ENCODE data around the gene ENPP5.
A peak's percentile ranks its signal among the peaks of the same experiment; 100 is the strongest.
"Not testable (repeated sequence)": the region's sequence is repeated elsewhere in the genome, so short reads cannot be mapped to it uniquely, and the experiment has no call there.

The ENPP5 gene

DNA sequence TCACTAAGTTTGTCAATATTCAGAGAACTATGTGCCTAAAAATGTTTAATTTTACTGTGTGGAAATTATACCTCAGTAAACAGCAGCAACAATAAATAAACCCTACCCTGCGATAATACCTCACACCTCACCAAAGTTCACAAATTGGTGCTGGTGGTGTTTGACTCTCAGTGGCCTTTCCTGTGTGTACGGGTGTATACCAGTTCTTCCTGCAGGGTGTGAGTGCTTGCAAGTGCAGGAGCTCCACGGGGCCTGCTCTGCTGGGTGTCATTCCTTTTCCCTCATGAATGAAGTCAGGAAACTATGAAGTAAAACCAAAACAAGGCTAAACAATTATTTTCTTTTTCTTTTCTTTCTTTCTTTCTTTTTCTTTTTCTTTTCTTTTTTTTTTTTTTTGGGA lies 4.1 kb upstream of the ENPP5 start:
- DNase-seq (ENCODE audit: low read depth): no peak

DNA sequence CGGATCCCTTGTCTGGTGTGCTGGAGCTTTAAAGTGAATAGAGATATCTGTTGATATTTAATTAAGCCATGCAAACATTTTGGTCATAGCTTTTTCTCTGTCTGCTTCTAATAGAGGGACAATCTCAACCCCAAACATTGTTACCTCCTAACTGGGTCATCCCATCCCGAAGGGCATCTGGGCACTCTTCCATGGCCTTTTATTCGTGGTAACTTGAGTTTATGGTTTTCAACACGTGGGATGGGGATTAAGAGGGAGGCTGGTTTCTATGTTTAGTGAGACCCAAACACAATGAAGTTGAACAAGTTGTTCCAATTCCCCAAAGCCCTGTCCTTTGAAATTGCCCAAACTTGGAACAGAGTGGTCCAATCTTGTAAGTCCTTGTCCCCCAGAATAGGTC lies 1.4 kb upstream of the ENPP5 start:
- no peak for DNase-seq (ENCODE audit: low read depth)

DNA sequence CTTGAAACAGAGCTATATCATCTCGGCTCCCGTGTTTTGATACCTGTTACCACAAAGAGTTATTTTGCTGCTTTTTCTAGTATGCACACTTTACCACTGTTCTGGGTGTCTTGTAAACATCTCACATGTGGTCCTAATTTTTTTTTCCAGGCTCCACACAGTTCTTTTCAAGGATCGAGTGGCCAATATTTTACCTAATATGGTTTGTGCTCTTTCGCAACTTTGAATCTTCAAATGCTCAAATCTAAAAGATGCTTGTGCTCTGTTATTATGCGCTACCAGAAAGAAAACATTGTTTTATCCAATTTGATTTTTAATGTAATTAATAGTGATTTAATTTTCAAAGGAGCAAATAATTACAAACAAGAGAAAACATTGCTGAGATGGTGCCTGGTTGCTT lies 10.7 kb downstream of the ENPP5 start:
- no peak for DNase-seq (ENCODE audit: low read depth)

DNA sequence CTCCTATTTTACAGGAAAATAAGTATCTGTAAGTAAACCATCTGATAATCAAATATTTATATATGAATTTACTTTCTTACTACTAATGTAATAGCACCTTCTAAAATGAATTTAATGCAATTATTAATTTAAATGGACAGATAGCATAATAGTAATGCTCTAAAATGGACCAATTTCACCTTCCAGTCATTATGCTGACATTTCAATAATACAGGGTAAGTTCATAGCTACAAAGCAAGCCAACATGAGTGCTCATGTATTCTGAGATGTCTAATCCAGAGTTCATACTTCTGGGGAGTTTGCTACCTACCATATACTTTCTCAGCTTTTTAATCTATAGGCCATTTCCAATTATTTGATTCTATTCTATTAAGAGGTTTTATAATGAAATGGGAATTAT lies 11.6 kb downstream of the ENPP5 start:
- DNase-seq (ENCODE audit: low read depth): no peak

DNA sequence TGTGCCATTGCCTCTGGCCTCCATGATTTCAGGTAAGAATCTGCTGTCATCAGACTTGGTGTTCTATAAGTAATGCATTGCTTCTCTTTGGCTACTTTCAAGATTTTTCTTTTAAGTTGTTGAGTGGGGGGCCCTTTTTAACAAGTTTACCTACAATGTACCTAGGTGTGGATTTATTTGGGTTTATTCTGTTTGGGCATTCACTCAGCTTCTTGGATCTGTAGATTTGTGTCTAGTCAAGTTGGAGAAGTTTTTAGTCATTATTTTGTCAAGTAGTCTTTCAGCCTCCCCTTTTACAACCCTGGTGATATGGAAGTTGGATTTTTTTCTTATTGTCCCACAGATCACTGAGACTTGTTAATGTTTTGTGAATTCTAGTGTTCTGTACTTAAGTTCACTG lies 14.1 kb downstream of the ENPP5 start:
- DNase-seq (ENCODE audit: low read depth): no peak

DNA sequence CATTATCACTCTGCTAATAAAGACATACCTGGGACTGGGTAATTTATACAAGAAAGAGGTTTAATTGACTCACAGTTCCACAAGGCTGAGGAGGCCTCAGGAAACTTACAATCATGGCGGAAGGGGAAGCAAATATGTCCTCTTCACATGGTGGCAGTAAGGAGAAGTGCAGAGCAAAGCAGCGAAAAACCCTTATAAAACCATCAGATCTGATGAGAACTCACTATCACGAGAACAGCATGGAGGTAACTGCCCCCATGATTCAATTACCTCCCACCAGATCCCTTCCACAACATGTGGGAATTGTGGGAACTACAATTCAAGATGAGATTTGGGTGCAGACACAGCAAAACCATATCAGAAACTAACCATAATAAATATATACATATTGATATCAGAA lies 21.7 kb downstream of the ENPP5 start:
- DNase-seq (ENCODE audit: low read depth): not testable (repeated sequence)

DNA sequence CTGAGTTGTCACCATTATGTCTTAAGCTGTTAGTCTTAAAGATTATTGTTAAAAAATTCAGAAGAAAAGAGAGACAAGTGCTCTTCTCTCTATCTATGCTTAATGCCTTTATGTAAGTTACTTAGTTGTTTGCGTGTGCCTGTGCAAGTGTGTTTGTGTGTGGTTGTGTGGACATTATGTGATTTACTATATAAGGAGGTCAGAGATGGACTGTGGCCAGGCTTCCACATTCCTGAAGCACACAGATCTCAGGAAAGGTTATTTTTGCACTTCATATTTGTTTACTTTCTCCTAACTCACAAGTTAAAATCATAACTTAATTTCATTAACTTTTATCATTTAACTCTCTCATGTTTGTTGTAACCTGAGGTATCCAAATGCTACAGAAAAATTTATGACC lies 26.5 kb downstream of the ENPP5 start:
- no peak for DNase-seq (ENCODE audit: low read depth)

DNA sequence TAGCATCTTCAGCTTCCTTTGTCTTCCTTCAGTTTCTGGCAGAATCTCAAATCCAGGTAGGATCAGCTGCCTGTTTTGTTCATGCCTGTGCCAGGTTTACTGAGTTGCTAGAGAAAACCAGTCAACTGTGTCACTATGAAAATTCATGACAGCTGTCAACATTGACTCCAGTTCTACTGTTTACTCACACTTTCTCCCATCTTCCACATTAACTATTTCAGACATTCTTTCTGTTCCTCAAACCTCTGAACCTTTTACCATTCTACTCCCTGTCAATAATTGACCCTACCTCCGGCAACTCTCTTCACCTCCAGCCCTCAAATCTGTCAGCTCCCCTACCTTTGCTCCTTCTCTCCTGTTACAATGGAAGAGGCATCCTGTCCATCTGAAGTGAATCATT lies 32.5 kb downstream of the ENPP5 start:
- no peak for DNase-seq (ENCODE audit: low read depth)

DNA sequence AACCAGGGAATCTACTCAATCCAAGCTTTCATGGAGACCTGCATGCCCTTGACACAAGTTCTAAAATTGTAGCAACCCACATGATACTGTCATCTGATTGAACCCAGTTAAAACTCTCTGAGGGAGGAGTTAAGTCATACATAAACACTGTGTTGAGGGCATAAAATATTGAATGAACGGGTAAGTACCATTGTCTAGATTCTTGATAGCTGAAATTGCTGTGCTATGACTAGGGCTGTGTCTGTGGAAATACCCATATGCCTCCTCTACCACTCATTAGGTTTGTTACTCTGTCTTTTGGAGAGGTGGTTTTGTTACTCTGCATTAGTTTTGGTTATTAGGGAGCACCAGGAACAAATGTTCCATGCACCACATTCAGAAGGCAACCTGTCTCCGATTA lies 33.4 kb downstream of the ENPP5 start:
- DNase-seq (ENCODE audit: low read depth): no peak

DNA sequence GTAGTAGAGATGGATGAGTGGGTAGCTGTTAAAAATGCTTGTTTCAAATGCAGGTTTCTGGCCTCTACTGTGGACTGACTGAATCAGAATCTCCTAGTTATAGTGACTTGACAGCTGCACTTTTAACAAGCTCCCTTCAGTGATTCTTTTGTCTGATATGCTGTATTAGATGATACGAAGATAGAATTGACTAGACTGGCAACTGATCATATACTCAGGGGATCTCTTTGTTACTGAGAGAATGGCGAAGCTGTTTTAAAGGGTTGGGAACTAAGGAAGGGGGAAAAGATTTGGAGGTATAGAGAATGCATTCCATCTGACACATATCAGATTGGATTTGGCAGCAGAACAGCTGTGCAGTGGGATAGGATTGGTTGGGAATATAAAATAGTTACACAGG lies 33.9 kb downstream of the ENPP5 start:
- DNase-seq (ENCODE audit: low read depth): no peak

DNA sequence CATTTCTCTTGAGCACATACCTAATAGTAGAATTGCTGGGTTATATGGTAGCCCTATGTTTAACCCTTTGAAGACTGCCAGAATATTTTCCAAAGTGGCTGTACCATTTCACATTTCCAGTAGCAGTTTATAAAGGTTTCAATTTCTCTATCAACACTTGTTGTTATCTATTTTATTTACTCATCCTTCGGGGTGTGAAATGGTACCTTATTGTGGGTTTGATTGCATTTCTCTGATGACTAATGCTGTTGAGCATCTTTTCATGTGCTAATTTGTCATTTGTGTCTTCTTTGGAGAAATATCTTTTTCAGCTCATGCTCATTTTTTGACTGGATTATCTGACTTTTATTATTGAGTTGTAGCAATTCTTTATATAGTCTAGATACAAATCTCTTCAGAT lies 35.6 kb downstream of the ENPP5 start:
- DNase-seq (ENCODE audit: low read depth): no peak

DNA sequence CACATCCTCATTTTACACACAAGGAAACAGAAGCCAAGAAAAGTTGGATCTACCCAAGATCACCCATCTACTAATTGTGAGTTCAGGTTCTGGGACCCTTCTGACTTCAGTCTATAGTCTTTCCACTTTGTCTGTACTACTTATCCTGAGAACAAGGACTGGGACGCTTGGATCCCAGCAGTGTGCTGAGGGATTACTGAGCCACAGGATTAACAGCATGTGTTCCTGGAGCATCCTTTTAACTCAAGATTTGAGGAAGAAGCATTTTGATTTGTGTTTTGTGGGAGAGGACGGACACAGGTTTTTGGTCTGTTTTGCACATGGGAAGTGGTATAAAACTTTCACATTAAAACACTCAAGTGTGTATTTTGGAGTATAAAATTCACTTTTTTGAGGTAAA lies 36.6 kb downstream of the ENPP5 start:
- DNase-seq (ENCODE audit: low read depth): no peak

DNA sequence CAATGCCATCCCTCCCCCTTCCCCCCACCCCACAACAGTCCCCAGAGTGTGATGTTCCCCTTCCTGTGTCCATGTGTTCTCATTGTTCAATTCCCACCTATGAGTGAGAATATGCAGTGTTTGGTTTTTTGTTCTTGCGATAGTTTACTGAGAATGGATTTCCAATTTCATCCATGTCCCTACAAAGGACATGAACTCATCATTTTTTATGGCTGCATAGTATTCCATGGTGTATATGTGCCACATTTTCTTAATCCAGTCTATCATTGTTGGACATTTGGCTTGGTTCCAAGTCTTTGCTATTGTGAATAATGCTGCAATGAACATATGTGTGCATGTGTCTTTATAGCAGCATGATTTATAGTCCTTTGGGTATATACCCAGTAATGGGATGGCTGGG lies 39.5 kb downstream of the ENPP5 start:
- DNase-seq (ENCODE audit: low read depth): not testable (repeated sequence)

DNA sequence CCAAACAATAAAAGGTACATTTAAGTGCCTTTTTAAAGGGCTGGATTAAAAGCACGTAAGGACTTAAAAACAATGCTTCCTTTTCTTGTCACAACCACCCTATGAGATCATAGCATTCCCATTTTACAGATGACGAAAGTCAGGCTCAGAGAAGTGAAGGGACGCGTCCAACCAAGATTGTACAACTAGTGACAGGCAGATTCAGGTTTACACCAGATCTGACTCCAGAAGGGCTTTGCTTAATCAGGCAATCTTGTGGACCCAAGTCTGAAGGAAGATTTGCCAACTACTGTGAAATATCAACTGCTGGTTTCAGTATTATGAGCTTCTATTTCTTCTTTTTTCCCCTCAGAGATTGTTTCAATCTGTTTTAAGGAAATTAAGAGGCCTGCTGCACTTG lies 40.1 kb downstream of the ENPP5 start:
- DNase-seq (ENCODE audit: low read depth): no peak

DNA sequence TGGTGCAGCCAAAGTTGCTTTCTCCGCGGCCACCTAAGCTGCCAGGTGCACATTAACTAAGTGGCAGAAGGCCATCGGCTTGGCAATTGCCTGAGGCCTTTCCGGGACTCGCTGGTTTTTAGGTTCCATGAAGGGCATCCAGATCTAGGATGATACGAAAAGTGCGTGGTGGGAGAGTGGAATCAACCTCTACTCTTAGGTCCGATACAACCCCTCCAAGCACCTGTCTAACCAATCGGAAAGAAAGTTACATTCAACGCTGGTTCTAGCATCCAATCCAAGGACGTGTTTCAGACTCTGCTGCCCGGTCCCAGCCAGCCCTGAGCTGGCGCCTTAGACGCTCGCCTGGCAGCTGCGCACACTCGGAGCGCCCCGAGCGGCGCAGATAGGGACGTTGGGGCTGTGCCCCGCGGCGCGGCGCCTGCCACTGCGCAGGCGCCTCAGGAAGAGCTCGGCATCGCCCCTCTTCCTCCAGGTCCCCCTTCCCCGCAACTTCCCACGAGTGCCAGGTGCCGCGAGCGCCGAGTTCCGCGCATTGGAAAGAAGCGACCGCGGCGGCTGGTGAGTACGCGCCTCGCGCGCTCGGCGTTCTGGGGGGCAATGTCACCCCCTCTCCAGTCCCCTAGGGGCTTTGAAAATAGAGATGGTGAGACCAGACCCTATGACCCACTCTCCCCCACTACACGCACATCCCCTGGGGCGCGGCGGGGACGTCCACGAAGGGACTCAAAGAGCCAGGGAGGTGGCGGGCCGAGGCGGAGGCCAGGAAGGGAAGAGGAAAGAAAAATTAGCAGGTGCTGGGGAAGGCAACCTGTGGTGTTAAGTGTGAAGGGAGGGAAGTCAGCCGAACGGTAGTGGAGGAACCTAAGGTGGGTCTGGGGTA lies 40.9 kb downstream of the ENPP5 start, which contains the start of gene ENPP4:
Gene ENPP4, plus strand, starts transcription at position 361 of the 883 bp plus-strand sequence. CDS start 9,595 bp downstream, outside the sequence.
- peak; percentile 78 for DNase-seq (ENCODE audit: low read depth)

DNA sequence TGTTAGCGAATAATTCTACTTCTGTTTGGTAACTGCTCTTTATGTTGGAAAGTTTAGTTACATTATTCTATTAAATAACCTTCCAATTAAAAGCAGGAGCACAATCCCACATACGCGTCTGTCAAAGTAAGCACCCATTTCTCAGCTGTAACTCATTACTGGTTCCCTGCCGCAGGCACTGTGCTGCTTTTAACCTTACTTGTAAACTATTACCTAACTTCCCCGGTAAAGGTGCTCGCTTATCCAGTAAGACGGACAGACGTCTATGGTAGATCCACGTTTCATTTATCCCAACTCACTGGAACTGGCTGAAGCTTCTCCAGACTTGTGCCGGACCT lies 41.5 kb downstream of the ENPP5 start:
- DNase-seq (ENCODE audit: low read depth): no peak

DNA sequence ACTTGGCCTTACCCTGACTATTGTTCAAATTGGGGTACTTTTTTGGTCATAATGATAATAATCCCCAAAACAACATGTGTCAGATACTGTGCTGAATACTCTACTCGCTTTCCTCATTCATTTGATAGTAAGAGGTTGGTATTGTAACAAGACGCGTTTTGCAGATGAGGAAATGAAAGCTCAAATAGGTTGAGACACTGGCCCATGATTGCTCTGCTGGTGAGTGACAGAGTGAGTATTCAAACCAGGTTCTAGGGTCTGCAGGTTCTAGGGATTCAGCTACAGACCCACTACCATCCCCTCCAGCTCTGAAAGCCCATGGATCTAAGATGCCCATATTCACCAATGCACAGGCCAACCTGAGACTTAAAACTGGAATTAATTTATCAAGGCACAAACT lies 42.3 kb downstream of the ENPP5 start:
- no peak for DNase-seq (ENCODE audit: low read depth)

DNA sequence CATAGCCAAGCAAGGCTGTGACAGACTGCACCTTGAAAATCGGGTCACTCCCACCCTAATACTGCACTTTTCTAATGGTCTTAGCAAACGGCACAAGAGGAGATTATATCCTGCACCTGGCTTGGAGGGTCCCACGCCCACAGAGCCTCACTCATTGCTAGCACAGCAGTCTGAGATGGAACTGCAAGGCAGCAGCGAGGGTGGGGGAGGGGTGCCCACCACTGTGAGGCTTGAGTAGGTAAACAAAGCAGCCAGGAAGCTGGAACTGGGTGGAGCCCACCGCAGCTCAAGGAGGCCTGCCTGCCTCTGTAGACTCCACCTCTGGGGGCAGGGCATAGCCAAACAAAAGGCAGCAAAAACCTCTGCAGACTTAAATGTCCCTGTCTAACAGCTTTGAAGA lies 51.1 kb downstream of the ENPP5 start:
- not testable (repeated sequence) for DNase-seq (ENCODE audit: low read depth)

DNA sequence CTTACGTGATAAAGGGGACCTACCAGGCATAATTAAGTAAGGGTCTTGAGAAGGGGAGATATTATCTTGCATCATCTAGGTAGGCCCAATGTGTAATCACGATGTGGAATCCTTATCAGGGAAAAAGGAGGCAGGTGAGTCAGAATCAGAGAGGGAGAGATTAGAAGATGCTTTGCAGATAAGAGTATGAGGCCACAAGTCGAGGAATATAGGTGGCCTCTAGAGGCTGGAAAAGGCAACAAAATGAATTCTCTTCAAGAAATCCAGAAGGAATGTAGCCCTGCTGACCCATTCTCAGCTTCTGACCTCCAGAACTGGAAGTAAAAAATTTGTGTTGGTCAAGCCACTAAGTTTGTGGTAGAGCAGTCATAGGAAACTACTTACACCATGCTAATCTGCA lies 51.9 kb downstream of the ENPP5 start:
- DNase-seq (ENCODE audit: low read depth): no peak

DNA sequence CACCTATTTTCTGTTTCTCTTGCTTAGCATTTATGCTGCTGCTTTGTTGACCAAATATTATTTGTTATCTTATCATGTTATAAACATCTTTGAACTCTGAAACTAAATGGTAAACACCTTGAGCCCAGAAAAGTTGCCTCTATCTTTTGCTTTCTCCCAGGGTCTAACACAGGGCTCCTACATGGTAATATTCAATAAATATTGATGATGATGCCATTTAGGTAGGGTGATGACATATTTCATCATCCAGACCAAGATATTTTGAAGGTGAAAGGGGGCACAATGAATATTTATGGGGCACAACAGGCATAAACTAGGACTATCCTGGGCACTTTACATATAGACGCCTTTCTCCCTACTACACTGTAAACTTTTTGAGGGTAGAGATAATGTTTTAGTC lies 52.6 kb downstream of the ENPP5 start:
- no peak for DNase-seq (ENCODE audit: low read depth)

DNA sequence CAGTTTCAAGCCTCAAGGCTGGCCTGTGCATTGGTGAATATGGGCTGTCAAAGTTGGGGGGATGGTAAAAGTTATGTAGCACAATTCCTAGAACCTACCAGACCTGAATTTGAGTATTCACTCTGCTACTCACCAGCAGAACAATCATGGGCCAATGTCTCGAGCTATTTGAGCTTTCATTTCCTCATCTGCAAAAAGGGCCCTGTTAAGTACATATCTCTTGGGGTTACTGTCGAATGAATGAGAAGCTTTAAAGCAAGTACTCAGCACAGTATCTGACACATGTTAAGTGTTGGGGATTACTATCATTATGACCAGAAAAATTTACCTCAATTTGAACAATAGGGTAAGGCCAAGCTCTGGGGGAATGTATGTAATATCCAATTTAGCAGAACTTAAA lies 54.5 kb downstream of the ENPP5 start:
- DNase-seq (ENCODE audit: low read depth): no peak

DNA sequence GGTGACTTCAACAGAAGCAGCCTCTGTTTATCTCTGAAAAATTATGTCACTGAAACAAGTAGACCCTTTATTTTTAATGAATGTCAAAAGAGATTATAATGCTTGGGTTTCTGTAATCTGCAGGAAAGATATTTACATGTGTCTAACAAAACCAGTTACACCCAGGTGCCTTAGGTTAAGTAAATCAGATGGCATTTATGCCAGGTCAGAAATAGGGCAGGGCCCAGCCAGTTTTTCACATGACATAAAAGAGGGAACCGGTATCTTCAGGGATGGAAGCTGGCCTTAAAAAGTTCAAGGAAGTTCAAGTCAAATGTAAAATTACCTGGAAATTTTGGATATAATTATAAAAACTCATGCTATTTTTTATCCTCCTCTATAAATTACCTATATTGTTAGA lies 55.1 kb downstream of the ENPP5 start:
- DNase-seq (ENCODE audit: low read depth): no peak

DNA sequence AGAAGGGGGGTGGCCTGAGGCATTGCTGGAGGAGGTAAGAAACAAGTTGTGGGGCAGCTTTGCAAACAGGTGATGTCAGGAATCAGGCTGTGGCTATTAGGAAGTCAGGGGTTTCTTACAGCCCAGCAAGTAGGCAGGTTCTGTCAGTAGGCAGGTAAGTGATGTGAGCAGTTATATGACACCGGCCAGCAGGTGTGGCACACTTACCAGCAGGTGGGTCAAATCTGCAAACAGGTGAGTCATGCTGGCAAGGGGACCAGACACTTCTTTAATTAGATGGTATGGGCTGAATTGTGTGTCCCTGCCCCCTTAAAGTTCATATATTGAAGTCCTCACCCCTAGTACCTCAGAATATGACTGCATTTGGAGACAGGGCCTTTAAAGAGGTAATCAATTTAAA lies 57.4 kb downstream of the ENPP5 start:
- no peak for DNase-seq (ENCODE audit: low read depth)
